Subcutaneous abdominal adipose tissue (tissue), 5 donors: ENCODE data around the gene SLC9A9.
"Not testable (repeated sequence)": the region's sequence is repeated elsewhere in the genome, so short reads cannot be mapped to it uniquely, and the experiment has no call there.

Experiments used
- H3K27ac ChIP-seq: one replicate; pipeline ENCODE4 v1.7.0; 2013; ENCODE audit warnings: low read depth, mild to moderate bottlenecking, inconsistent platforms, low read length, moderate library complexity
- H3K27me3 ChIP-seq, 5 donors: one replicate each; pipeline ENCODE4 v1.7.0; 2013; ENCODE audit warnings: low read length in 5 of 5, inconsistent platforms in 1 of 5; ENCODE audit not compliant: control insufficient read depth in 5 of 5, insufficient read depth in 4 of 5
- H3K36me3 ChIP-seq, 5 donors: one replicate each; pipeline ENCODE4 v1.7.0; 2013; ENCODE audit warnings: low read length in 5 of 5; ENCODE audit not compliant: control insufficient read depth in 5 of 5, insufficient read depth in 5 of 5
- H3K4me1 ChIP-seq, 5 donors: one replicate each; pipeline ENCODE4 v1.7.0; 2013; ENCODE audit warnings: low read length in 5 of 5, mild to moderate bottlenecking in 3 of 5, moderate library complexity in 1 of 5; ENCODE audit not compliant: control insufficient read depth in 5 of 5, insufficient read depth in 5 of 5
- H3K4me3 ChIP-seq, 5 donors: one replicate each; pipeline ENCODE4 v1.7.0; 2013; ENCODE audit warnings: low read length in 5 of 5, low read depth in 1 of 5
- H3K9ac ChIP-seq, 5 donors: one replicate each; pipeline ENCODE4 v1.7.0; 2013; ENCODE audit warnings: low read length in 5 of 5, mild to moderate bottlenecking in 4 of 5, moderate library complexity in 3 of 5
- H3K9me3 ChIP-seq, 5 donors: one replicate each; pipeline ENCODE4 v1.7.0; 2013; ENCODE audit warnings: low read length in 5 of 5; ENCODE audit not compliant: control insufficient read depth in 5 of 5
- donor health status: healthy.
- donor health status: healthy.
- donor health status: healthy.
- donor health status: healthy.
- donor health status: healthy.

The SLC9A9 gene

GRCh38 chr3:143445118-143445517 is 403.1 kb downstream of the SLC9A9 start:
- peaks cover 3 to 23% (median 5%) of the 10 kb centered on the region in 5 donors for H3K4me1 ChIP-seq
- H3K36me3 ChIP-seq, result peaks cover 0 to 3% (median 0%) of the 10 kb centered on the region in 5 donors
- H3K27ac ChIP-seq, result peak overlapping the region; percentile 68

GRCh38 chr3:143443851-143444331 is 404.4 kb downstream of the SLC9A9 start:
- H3K9ac ChIP-seq, result no peak overlapping the region
- peak overlapping the region; percentile 68 for H3K27ac ChIP-seq

More at GRCh38 chr3:143445118-143445517, 403.1 kb downstream of the SLC9A9 start:
- Histone ChIP-seq H3K4me3 (no peak overlapping the region), H3K27me3 (no peaks in the 10 kb centered on the region), H3K9me3 (no peaks in the 10 kb centered on the region), H3K9ac (no peak overlapping the region)

GRCh38 chr3:143442814-143443447 is 405.3 kb downstream of the SLC9A9 start:
- Histone ChIP-seq H3K4me1 (peaks cover 3 to 27% (median 11%) of the 10 kb centered on the region in 5 donors), H3K27me3 (no peaks in the 10 kb centered on the region), H3K9me3 (no peaks in the 10 kb centered on the region), H3K4me3 (no peak overlapping the region), H3K36me3 (peaks cover 0 to 2% (median 0%) of the 10 kb centered on the region in 5 donors), H3K27ac (peak overlapping the region; percentile 45), H3K9ac (peak overlapping the region in 1 of 5 donors; percentile 2)

More at GRCh38 chr3:143443851-143444331, 404.4 kb downstream of the SLC9A9 start:
- Histone ChIP-seq H3K9me3 (no peaks in the 10 kb centered on the region), H3K4me3 (no peak overlapping the region), H3K4me1 (peaks cover 3 to 23% (median 6%) of the 10 kb centered on the region in 5 donors), H3K27me3 (no peaks in the 10 kb centered on the region), H3K36me3 (peaks cover 0 to 3% (median 0%) of the 10 kb centered on the region in 5 donors)

- Histone ChIP-seq H3K27me3 (no peaks in the 10 kb centered on the region), H3K4me3 (no peak overlapping the region), H3K9me3 (no peaks in the 10 kb centered on the region), H3K9ac (no peak overlapping the region), H3K27ac (no peak overlapping the region), H3K36me3 (no peaks in the 10 kb centered on the region), H3K4me1 (peaks cover 3 to 27% (median 11%) of the 10 kb centered on the region in 5 donors)
Observed at GRCh38 chr3:143441516-143442171, 406.6 kb downstream of the SLC9A9 start.

- Histone ChIP-seq H3K9ac (no peak overlapping the region), H3K4me1 (peaks cover 3 to 20% (median 11%) of the 10 kb centered on the region in 5 donors), H3K4me3 (no peak overlapping the region), H3K27ac (no peak overlapping the region), H3K9me3 (no peaks in the 10 kb centered on the region), H3K27me3 (no peaks in the 10 kb centered on the region), H3K36me3 (no peaks in the 10 kb centered on the region)
Observed at GRCh38 chr3:143439817-143440216, 408.5 kb downstream of the SLC9A9 start.

- H3K36me3 ChIP-seq, result no peaks in the 10 kb centered on the region
- no peak overlapping the region for H3K4me3 ChIP-seq
- peaks cover 0 to 10% (median 4%) of the 10 kb centered on the region in 5 donors for H3K4me1 ChIP-seq
- no peaks in the 10 kb centered on the region for H3K27me3 ChIP-seq
- no peak overlapping the region for H3K9ac ChIP-seq
- H3K27ac ChIP-seq, result no peak overlapping the region
- H3K9me3 ChIP-seq, result no peaks in the 10 kb centered on the region
Observed at GRCh38 chr3:143437405-143437804, 410.9 kb downstream of the SLC9A9 start.

GRCh38 chr3:143436231-143436930 is 411.9 kb downstream of the SLC9A9 start:
- Histone ChIP-seq H3K4me1 (peaks cover 0 to 13% (median 4%) of the 10 kb centered on the region in 5 donors), H3K27ac (no peak overlapping the region), H3K9me3 (no peaks in the 10 kb centered on the region), H3K27me3 (no peaks in the 10 kb centered on the region), H3K9ac (no peak overlapping the region), H3K4me3 (no peak overlapping the region), H3K36me3 (no peaks in the 10 kb centered on the region)

GRCh38 chr3:143433787-143434378 is 414.4 kb downstream of the SLC9A9 start:
- Histone ChIP-seq H3K27me3 (no peaks in the 10 kb centered on the region), H3K9me3 (no peaks in the 10 kb centered on the region), H3K36me3 (no peaks in the 10 kb centered on the region), H3K4me1 (peaks cover 0 to 23% (median 13%) of the 10 kb centered on the region in 5 donors), H3K4me3 (no peak overlapping the region), H3K27ac (no peak overlapping the region), H3K9ac (no peak overlapping the region)

- H3K27ac ChIP-seq, H3K9me3 ChIP-seq, H3K4me3 ChIP-seq, H3K27me3 ChIP-seq, H3K9ac ChIP-seq, H3K36me3 ChIP-seq: not testable (repeated sequence)
- H3K4me1 ChIP-seq, result peaks cover 0 to 23% (median 9%) of the 10 kb centered on the region in 5 donors
Observed at GRCh38 chr3:143431298-143431697, 417.0 kb downstream of the SLC9A9 start.
